Neural progenitor cell (in vitro differentiated cells): Measurements from ENCODE around the gene SLC19A1. TPM values are rescaled to one million over a fixed set of nuclear protein-coding genes. Genes with fewer than 3 reads are reported as not detected.

ENCODE experiments used
- DNase-seq: peaks from one replicate; pipeline ENCODE4 v3.0.0-alpha.2; 2016; ENCODE audit warnings: low spot score
- H2AFZ ChIP-seq: fragments of 200-600 bp; sonication (generic); replicated peaks from 2 replicates; pipeline ENCODE4 v1.6.1; 2016; ENCODE audit warnings: antibody characterized with exemption
- H3F3A ChIP-seq: fragments of 200-600 bp; sonication (generic); 2 replicates; pipeline ENCODE4 v1.6.1; 2016; ENCODE audit warnings: antibody characterized with exemption, low read depth
- H3K27ac ChIP-seq: fragments of 200-600 bp; sonication (generic); 2 replicates; pipeline ENCODE4 v1.5.1; 2016; ENCODE audit warnings: mild to moderate bottlenecking
- H3K27me3 ChIP-seq: fragments of 200-600 bp; sonication (generic); 2 replicates; pipeline ENCODE4 v1.6.1; 2016; ENCODE audit warnings: mild to moderate bottlenecking, moderate library complexity
- H3K36me3 ChIP-seq: fragments of 200-600 bp; sonication (generic); 2 replicates; pipeline ENCODE4 v1.5.1; 2016
- H3K4me1 ChIP-seq: fragments of 200-600 bp; sonication (generic); 2 replicates; pipeline ENCODE4 v1.6.1; 2016; ENCODE audit warnings: mixed run types
- H3K4me2 ChIP-seq: fragments of 200-600 bp; sonication (generic); 2 replicates; pipeline ENCODE4 v1.6.1; 2016
- H3K4me3 ChIP-seq: fragments of 200-600 bp; sonication (generic); 2 replicates; pipeline ENCODE4 v1.5.1; 2016
- H3K79me2 ChIP-seq: fragments of 200-600 bp; sonication (generic); 2 replicates; pipeline ENCODE4 v1.6.1; 2016; ENCODE audit warnings: low read depth
- H3K9ac ChIP-seq: fragments of 200-600 bp; sonication (generic); 2 replicates; pipeline ENCODE4 v1.6.1; 2016
- H3K9me3 ChIP-seq: fragments of 200-600 bp; sonication (generic); 2 replicates; pipeline ENCODE4 v1.5.1; 2016; ENCODE audit warnings: low read depth
- H4K20me1 ChIP-seq: fragments of 200-600 bp; sonication (generic); 2 replicates; pipeline ENCODE4 v1.6.1; 2016; ENCODE audit warnings: low read depth
- H3K27ac Mint-ChIP-seq: 3 replicates; pipeline ENCODE4 v1.8.0; 2021; ENCODE audit warnings: mixed read lengths
- H3K27me3 Mint-ChIP-seq: 2 replicates; pipeline ENCODE4 v1.8.0; 2022; ENCODE audit warnings: low read depth, mild to moderate bottlenecking, inconsistent platforms, moderate library complexity, mixed read lengths; ENCODE audit not compliant: insufficient read depth
- H3K36me3 Mint-ChIP-seq: 3 replicates; pipeline ENCODE4 v1.8.0; 2021; ENCODE audit warnings: mixed read lengths
- H3K4me1 Mint-ChIP-seq: 3 replicates; pipeline ENCODE4 v1.8.0; 2021; ENCODE audit warnings: mixed read lengths
- H3K4me3 Mint-ChIP-seq: 3 replicates; pipeline ENCODE4 v1.8.0; 2021; ENCODE audit warnings: mild to moderate bottlenecking, moderate library complexity, mixed read lengths
- H3K9me3 Mint-ChIP-seq: 3 replicates; pipeline ENCODE4 v1.8.0; 2020; ENCODE audit warnings: mixed read lengths
- EZH2 ChIP-seq: fragments of 200-600 bp; sonication (generic); IDR thresholded peaks from 2 replicates; pipeline ENCODE4 v1.6.1; 2017; ENCODE audit warnings: antibody characterized with exemption, mild to moderate bottlenecking, moderate library complexity
- EZH2phosphoT487 ChIP-seq: fragments of 200-600 bp; sonication (generic); IDR thresholded peaks from 2 replicates; pipeline ENCODE4 v1.6.1; 2017; ENCODE audit warnings: antibody characterized with exemption
- total RNA-seq: library from RNA; depleted of rRNA; stranded (reverse); fragments of >200 nt; gene quantifications from 2 replicates; pipeline ENCODE4 v1.2.3, GENCODE V29; 2015; ENCODE audit warnings: low replicate concordance
- TF ChIP-seq, protein P1 (sequence below): fragments of 200-600 bp; sonication (generic); IDR thresholded peaks from 2 replicates; pipeline ENCODE4 v1.5.1; 2017; ENCODE audit warnings: antibody characterized with exemption, mild to moderate bottlenecking

SLC19A1 gene
- total RNA-seq, 1 donor from 2014 or later = 7.7 TPM

DNA sequence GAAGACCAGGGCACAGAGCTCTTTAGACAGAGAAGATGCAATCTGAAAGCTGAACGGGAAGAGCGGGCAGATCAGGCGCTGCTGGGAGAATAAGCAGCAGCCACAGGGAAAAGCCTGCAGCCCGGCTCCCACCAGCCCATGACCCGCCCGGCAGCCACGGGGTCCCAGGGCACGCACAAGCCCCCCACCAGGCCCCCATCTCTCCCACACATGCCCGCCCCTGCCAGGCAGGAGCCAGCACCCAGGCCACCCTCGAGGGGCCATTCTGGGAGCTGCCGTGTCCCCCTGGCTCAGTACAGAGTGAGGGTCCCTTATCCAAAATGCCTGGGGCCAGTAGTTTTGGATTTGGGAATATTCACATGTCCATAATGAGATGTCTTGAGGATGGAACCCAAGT, 16.3 kb downstream of the SLC19A1 start:
- Mint-ChIP-seq H3K4me1 (no peaks in the 10 kb centered on the region), H3K36me3 (peaks cover 29% of the 10 kb centered on the region), H3K27ac (no peak overlapping the region), H3K4me3 (no peak overlapping the region), H3K27me3 (no peaks in the 10 kb centered on the region), H3K9me3 (peaks cover 14% of the 10 kb centered on the region)
- Histone ChIP-seq H3K4me2 (no peak overlapping the region), H4K20me1 (no peaks in the 10 kb centered on the region), H3K4me1 (no peaks in the 10 kb centered on the region), H3F3A (no peaks in the 10 kb centered on the region), H3K27me3 (no peaks in the 10 kb centered on the region), H3K36me3 (peaks cover 9% of the 10 kb centered on the region), H3K9me3 (no peaks in the 10 kb centered on the region), H3K4me3 (no peak overlapping the region), H3K9ac (no peak overlapping the region), H2AFZ (no peak overlapping the region), H3K27ac (no peak overlapping the region), H3K79me2 (no peaks in the 10 kb centered on the region)
- no peak for DNase-seq
- TF ChIP-seq EZH2 (no peak), EZH2phosphoT487 (no peak)
- TF ChIP-seq, protein P1, sequence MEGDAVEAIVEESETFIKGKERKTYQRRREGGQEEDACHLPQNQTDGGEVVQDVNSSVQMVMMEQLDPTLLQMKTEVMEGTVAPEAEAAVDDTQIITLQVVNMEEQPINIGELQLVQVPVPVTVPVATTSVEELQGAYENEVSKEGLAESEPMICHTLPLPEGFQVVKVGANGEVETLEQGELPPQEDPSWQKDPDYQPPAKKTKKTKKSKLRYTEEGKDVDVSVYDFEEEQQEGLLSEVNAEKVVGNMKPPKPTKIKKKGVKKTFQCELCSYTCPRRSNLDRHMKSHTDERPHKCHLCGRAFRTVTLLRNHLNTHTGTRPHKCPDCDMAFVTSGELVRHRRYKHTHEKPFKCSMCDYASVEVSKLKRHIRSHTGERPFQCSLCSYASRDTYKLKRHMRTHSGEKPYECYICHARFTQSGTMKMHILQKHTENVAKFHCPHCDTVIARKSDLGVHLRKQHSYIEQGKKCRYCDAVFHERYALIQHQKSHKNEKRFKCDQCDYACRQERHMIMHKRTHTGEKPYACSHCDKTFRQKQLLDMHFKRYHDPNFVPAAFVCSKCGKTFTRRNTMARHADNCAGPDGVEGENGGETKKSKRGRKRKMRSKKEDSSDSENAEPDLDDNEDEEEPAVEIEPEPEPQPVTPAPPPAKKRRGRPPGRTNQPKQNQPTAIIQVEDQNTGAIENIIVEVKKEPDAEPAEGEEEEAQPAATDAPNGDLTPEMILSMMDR = no peak

DNA sequence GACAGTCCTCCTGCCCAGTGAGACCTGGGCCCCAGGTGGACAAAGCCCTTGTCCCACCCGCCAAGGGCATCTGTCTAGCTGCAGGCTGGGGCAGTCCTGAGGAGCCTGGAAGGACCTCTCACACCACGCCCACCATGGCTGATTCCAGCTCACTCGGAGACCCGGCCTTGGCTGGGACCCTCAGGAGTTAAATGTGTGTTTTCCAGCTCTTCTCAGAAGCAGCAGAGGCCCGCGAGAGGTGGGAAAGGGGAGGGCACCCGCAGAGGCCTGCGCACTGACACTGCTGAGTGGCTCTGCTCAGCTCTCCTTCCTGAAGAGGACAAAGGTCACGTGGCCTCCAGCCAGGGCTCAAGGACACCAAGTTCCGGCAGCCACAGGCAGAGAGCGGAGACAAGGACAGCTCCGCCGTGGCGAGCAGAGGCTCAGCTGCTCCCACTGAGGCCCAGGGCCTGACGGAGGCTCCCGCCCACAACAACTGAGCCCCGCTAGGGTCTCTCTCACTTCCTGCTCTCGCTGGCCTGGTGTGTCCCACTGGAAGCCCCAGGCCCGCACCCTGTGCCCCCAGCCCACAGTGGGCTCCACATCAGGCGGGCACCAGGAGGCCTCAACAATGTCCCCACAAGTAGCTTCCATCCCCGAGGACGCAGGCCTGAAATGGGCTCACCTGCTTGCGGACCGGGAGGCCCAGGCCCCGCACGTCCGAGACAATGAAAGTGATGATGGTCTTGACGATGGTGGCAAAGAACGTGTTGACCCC, 16.9 kb downstream of the SLC19A1 start:
- Mint-ChIP-seq H3K36me3 (peaks cover 32% of the 10 kb centered on the region), H3K4me3 (no peak overlapping the region), H3K27me3 (no peaks in the 10 kb centered on the region), H3K4me1 (no peaks in the 10 kb centered on the region), H3K27ac (no peak overlapping the region), H3K9me3 (peaks cover 20% of the 10 kb centered on the region)
- Histone ChIP-seq H3K9ac (no peak overlapping the region), H3K27ac (no peak overlapping the region), H3K4me1 (no peaks in the 10 kb centered on the region), H3F3A (no peaks in the 10 kb centered on the region), H3K79me2 (no peaks in the 10 kb centered on the region), H3K4me3 (no peak overlapping the region), H3K36me3 (peaks cover 11% of the 10 kb centered on the region), H3K4me2 (no peak overlapping the region), H4K20me1 (no peaks in the 10 kb centered on the region), H3K27me3 (no peaks in the 10 kb centered on the region), H3K9me3 (peaks cover 1% of the 10 kb centered on the region), H2AFZ (no peak overlapping the region)
- TF ChIP-seq EZH2phosphoT487 (no peak), EZH2 (no peak)
- TF ChIP-seq, protein P1 = no peak
- no peak for DNase-seq

DNA sequence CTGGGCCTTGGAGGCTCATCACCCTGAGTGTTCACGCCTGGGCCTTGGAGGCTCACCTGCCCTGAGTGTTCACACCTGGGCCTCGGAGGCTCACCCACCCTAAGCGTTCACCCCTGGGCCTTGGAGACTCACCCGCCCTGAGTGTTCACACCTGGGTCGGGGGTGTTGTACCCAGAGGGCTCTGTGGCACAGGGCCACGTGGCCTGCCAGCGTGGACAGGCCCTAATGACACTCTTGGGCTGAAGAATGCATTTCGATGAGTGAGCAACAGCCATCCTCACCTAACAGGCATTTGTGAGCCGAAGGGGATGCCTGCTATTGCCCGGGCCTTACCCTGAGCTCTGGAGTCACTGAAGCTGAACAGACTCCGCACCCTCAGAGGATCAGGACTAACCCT, 17.5 kb downstream of the SLC19A1 start:
- Mint-ChIP-seq H3K27me3 (no peaks in the 10 kb centered on the region), H3K27ac (no peak overlapping the region), H3K4me1 (no peaks in the 10 kb centered on the region), H3K4me3 (no peak overlapping the region), H3K9me3 (peaks cover 26% of the 10 kb centered on the region), H3K36me3 (peaks cover 38% of the 10 kb centered on the region)
- H3F3A ChIP-seq = no peaks in the 10 kb centered on the region
- H3K4me3 ChIP-seq = no peak overlapping the region
- TF ChIP-seq, protein P1 = no peak
- no peak for TF ChIP-seq EZH2phosphoT487
- peaks cover 7% of the 10 kb centered on the region for H3K9me3 ChIP-seq
- no peaks in the 10 kb centered on the region for H3K79me2 ChIP-seq
- no peaks in the 10 kb centered on the region for H3K27me3 ChIP-seq
- no peaks in the 10 kb centered on the region for H3K4me1 ChIP-seq
- no peak overlapping the region for H2AFZ ChIP-seq
- no peaks in the 10 kb centered on the region for H4K20me1 ChIP-seq
- no peak for DNase-seq
- no peak overlapping the region for H3K9ac ChIP-seq
- H3K36me3 ChIP-seq = peaks cover 17% of the 10 kb centered on the region
- no peak overlapping the region for H3K4me2 ChIP-seq
- H3K27ac ChIP-seq = no peak overlapping the region
